ENCODE results near the gene AP2S1.

Gene AP2S1

DNA sequence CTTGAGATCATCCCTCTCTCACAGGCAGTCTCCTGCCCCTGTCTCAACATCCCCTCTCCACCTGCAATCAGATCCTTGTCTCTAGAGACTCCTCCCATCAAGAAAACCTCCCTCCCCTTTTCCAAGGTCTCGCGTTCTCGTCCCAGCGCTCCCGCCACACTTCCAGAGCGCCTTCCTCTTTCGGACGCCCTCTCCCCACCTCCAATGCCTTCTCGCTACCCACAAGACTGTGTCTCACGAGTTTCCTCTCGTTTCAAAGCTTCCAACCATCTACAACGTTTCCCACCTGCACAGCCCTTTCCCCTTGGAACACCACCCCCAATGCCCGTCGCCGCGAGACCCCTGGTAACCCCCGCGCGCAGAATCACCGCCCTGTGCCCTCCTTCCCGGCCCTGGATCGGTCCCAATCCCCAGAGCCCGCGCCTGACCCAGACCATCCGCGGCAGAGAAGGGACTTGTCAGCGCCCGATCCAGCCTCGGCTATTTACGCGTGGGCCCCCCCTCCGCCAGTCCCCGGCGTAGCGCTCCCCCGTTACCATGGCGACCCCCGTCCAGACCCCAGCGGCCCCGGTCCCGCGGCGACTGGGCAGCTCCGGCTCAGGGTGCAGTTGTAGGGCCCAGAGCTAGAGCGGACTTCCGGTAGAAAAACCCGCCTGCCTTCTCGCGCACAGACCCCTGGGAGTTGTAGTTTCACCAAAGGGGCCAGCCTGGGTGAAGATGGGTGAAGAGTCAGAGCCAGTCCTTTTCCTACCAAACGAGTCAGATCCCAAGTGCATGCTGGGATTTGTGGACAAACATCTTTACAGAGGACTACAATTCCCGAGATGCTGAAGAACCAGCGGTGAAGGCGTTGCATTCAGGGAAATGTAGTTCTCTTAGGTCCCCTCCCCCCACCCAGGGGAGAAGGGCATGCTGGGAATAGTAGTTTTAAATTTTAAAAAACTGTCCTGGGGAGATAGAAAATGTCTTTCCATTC lies at the start of gene AP2S1:
TSS of gene AP2S1 (minus strand) at position 619 of the 976 bp plus-strand sequence. CDS start at position 539, 80 bp downstream.
- Histone ChIP-seq H3K27ac (peak within 1 kb of the TSS; percentile 45), H3K4me3 (ENCODE audit: low read depth, low read length) (peak within 1 kb of the TSS; percentile 91), H3K4me1 (peaks cover 7% of the 10 kb centered on the region), H3K79me2 (peaks cover 7% of the 10 kb centered on the region), H2AFZ (peak within 1 kb of the TSS; percentile 74), H3K36me3 (ENCODE audit: control insufficient read depth, insufficient read depth, low read length) (no peaks in the 10 kb centered on the region), H3K9ac (peak within 1 kb of the TSS; percentile 15), H3K4me2 (ENCODE audit: low read length) (peak within 1 kb of the TSS; percentile 81), H3K9me3 (ENCODE audit: control insufficient read depth, low read length) (no peaks in the 10 kb centered on the region), H3K27me3 (ENCODE audit: control insufficient read depth, insufficient read depth, low read length) (no peaks in the 10 kb centered on the region)
- TF ChIP-seq CTCF (IDR thresholded peaks at IDR 0.05) = no peak

DNA sequence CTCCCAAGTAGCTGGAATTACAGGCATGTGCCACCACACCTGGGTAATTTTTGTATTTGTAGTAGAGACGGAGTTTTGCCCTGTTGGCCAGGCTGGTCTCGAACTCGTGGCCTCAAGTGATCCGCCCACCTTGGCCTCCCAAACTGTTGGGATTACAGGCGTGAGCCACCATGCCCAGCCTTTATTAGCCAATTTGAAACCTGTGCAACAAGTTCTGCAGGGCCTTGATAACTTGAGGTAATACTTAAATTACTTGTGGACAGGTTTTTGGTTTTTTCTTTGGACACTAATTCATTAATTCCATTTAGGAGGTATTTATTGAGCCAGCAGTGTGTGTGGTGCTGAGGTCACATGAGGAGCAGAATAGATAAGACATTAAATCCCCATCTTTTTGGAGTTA lies 49.7 kb upstream of the AP2S1 start:
- Histone ChIP-seq H2AFZ (no peak overlapping the region), H3K4me3 (ENCODE audit: low read depth, low read length) (no peak overlapping the region), H3K4me1 (peaks cover 36% of the 10 kb centered on the region), H3K9me3 (ENCODE audit: control insufficient read depth, low read length) (no peaks in the 10 kb centered on the region), H3K36me3 (ENCODE audit: control insufficient read depth, insufficient read depth, low read length) (no peaks in the 10 kb centered on the region), H3K27me3 (ENCODE audit: control insufficient read depth, insufficient read depth, low read length) (no peaks in the 10 kb centered on the region), H3K79me2 (peaks cover 40% of the 10 kb centered on the region), H3K4me2 (ENCODE audit: low read length) (no peak overlapping the region), H3K9ac (no peak overlapping the region), H3K27ac (no peak overlapping the region)
- TF ChIP-seq CTCF (IDR thresholded peaks at IDR 0.05) = no peak

DNA sequence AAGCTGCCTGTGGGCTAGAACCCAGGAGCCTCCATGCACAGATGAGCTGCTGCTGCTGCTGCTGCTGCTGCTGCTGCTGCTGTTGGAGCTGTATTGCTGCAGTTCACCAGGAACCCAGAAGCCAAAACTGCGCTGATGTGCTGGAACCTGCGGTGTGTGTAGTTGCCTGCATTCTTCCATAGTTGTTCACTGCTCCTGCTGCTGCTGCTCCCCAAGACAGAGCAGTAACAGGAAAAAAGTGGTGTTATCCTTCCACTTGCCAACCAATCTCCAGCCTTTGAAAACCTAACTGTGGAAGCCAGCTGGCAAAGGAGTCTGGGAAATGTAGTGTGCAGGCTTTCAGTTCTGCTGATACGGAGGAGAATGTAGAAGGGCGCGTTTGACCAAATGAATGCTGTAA lies 48.1 kb upstream of the AP2S1 start:
- Histone ChIP-seq H3K4me2 (ENCODE audit: low read length) (no peak overlapping the region), H3K4me1 (peaks cover 27% of the 10 kb centered on the region), H3K27me3 (ENCODE audit: control insufficient read depth, insufficient read depth, low read length) (no peaks in the 10 kb centered on the region), H3K9ac (no peak overlapping the region), H3K27ac (no peak overlapping the region), H3K4me3 (ENCODE audit: low read depth, low read length) (no peak overlapping the region), H3K36me3 (ENCODE audit: control insufficient read depth, insufficient read depth, low read length) (no peaks in the 10 kb centered on the region), H3K79me2 (peaks cover 52% of the 10 kb centered on the region), H3K9me3 (ENCODE audit: control insufficient read depth, low read length) (no peaks in the 10 kb centered on the region), H2AFZ (no peak overlapping the region)
- TF ChIP-seq CTCF (IDR thresholded peaks at IDR 0.05) = no peak

DNA sequence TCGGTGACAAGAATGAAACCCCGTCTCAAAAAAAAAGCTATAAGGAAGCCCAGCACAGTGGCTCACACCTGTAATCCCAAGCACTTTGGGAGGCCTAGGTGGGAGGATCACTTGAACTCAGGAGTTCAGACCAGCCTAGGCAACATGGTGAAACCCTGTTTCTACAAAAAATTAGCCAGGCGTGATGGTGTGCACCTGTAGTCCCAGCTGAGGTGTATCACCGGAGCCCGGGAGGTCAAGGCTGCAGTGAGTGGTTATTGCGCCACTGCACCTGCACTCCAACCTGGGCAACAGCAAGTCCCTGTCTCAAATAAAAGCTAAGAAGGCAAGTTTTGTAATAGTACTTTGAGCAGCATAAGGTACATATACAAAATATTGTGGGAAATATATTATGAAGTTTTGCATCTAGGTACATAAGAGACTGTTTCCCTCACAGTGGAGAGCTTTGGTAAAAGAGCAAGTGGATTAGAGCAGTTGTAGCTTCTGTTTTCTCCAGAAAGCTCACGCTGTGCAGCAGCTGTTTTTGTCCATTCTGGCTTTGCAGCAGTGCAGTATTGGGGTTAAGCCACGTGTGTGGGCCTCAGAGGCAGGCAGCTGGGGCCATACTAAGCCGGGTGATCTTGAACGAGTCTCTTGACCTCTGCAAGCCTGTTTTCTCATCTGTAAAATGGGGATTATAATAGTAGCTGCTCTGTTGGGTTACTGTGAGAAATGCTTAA lies 45.6 kb upstream of the AP2S1 start:
- Histone ChIP-seq H3K27me3 (ENCODE audit: control insufficient read depth, insufficient read depth, low read length) (no peaks in the 10 kb centered on the region), H3K4me1 (peaks cover 4% of the 10 kb centered on the region), H3K4me3 (ENCODE audit: low read depth, low read length) (no peak overlapping the region), H3K36me3 (ENCODE audit: control insufficient read depth, insufficient read depth, low read length) (no peaks in the 10 kb centered on the region), H3K9ac (no peak overlapping the region), H2AFZ (no peak overlapping the region), H3K27ac (no peak overlapping the region), H3K4me2 (ENCODE audit: low read length) (no peak overlapping the region), H3K79me2 (peaks cover 63% of the 10 kb centered on the region), H3K9me3 (ENCODE audit: control insufficient read depth, low read length) (no peaks in the 10 kb centered on the region)
- TF ChIP-seq CTCF (IDR thresholded peaks at IDR 0.05) = no peak
